Measurements from ENCODE around the gene PPFIA1.

- no peak for TF ChIP-seq CTCF (IDR thresholded peaks at IDR 0.05; ENCODE audit: insufficient read depth, low read length, poor library complexity, severe bottlenecking)
- TF ChIP-seq EZH2phosphoT487 (conservative IDR thresholded peaks at IDR 0.05; ENCODE audit: low read length): no peak
Observed at GRCh38 chr11:70251659-70252321, 18.7 kb upstream of the PPFIA1 start.
